GM12874 (cell line): ENCODE results near the gene AGAP1.

Source experiments
- CTCF ChIP-seq: IDR thresholded peaks from 2 replicates; pipeline ENCODE4 v1.5.1; 2011; ENCODE audit warnings: low read depth, mild to moderate bottlenecking, control low read depth, low read length, moderate library complexity; ENCODE audit not compliant: insufficient read depth

The AGAP1 gene

GRCh38 chr2:235570966-235571692 is 77.3 kb downstream of the AGAP1 start:
- no peak for TF ChIP-seq CTCF

GRCh38 chr2:235572592-235572991 is 78.7 kb downstream of the AGAP1 start:
- no peak for TF ChIP-seq CTCF

- no peak for TF ChIP-seq CTCF
Measured at GRCh38 chr2:235573331-235574221, 79.7 kb downstream of the AGAP1 start.

- TF ChIP-seq CTCF: no peak
Measured at GRCh38 chr2:235575431-235575830, 81.6 kb downstream of the AGAP1 start.

GRCh38 chr2:235575904-235576303 is 82.1 kb downstream of the AGAP1 start:
- TF ChIP-seq CTCF: no peak

DNA sequence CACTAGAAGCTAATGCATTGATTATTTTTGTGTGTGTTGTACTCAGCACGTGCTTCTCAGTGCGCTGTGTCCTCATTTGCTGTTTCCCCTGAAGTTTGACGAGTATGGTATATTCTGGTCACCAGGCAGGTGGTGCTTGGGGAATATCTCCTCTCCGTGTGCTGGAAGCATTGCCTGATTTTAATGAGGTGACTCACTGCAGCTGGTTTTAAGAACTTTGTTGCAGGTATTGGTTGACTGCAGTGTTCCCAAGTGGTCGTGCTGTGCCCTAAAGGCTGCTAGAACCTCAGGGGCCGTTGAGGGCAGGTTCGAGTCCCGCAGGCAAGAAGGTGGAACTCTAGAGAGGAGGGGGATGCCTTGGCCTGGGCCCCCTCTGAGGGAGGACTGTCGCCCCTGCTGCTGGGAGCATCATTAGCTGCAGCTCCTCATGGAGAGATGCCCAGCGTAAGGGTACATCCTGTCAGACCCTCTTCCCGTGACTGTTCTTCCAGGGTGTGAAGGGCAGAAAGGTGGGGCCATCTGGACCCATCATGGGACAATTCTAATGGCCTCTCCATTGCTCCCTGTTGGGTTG is 82.6 kb downstream of the AGAP1 start:
- no peak for TF ChIP-seq CTCF
